Activated CD8-positive, alpha-beta memory T cell treated with anti-CD3 and anti-CD28 coated beads for 24 hours (primary cell): ENCODE measurements around the gene BEND6.
"Not testable (repeated sequence)": the region's sequence is repeated elsewhere in the genome, so short reads cannot be mapped to it uniquely, and the experiment has no call there.

ENCODE experiments used
- DNase-seq: peaks from one replicate; pipeline ENCODE4 v3.0.0-alpha.2; 2020

The BEND6 gene

GRCh38 chr6:57040011-57040410 lies 85.1 kb downstream of the BEND6 start:
- no peak for DNase-seq

- not testable (repeated sequence) for DNase-seq
Observed at GRCh38 chr6:57044061-57044460, 89.2 kb downstream of the BEND6 start.

- no peak for DNase-seq
Observed at GRCh38 chr6:57044568-57044967, 89.7 kb downstream of the BEND6 start.

- peak; percentile 91 for DNase-seq
Observed at GRCh38 chr6:57046332-57047256, 91.7 kb downstream of the BEND6 start, which contains the start of gene KIAA1586. Gene KIAA1586 (plus strand): TSS chr6:57046693. CDS start chr6:57046756, 63 bp downstream.

- not testable (repeated sequence) for DNase-seq
Observed at GRCh38 chr6:57047257-57047585, 92.3 kb downstream of the BEND6 start.

- not testable (repeated sequence) for DNase-seq
Observed at GRCh38 chr6:57047859-57048258, 93.0 kb downstream of the BEND6 start.

- DNase-seq = no peak
Observed at GRCh38 chr6:57048577-57048976, 93.7 kb downstream of the BEND6 start.

- DNase-seq = no peak
Observed at GRCh38 chr6:57063847-57064246, 108.9 kb downstream of the BEND6 start.

GRCh38 chr6:57064809-57065208 lies 109.9 kb downstream of the BEND6 start:
- no peak for DNase-seq

GRCh38 chr6:57068061-57068460 lies 113.2 kb downstream of the BEND6 start:
- no peak for DNase-seq

- DNase-seq = no peak
Observed at GRCh38 chr6:57069228-57069627, 114.3 kb downstream of the BEND6 start.

GRCh38 chr6:57069920-57070331 lies 115.0 kb downstream of the BEND6 start:
- DNase-seq = no peak

GRCh38 chr6:57072108-57072507 lies 117.2 kb downstream of the BEND6 start:
- DNase-seq = no peak

GRCh38 chr6:57074383-57074782 lies 119.5 kb downstream of the BEND6 start:
- DNase-seq = no peak

GRCh38 chr6:57075092-57075491 lies 120.2 kb downstream of the BEND6 start:
- DNase-seq = no peak
